Prostate gland (tissue), 2 donors: ENCODE data around the gene NUDT1.

ENCODE experiments used
- CTCF ChIP-seq, 4 experiments: fragments of 200-600 bp in 2 of 4; fragments of 450-650 bp in 2 of 4; sonication (generic) in 2 of 4; IDR thresholded peaks; 1 replicate in 3 of 4; 2 replicates in 1 of 4; pipeline ENCODE4 v1.5.1; 2016 to 2019; ENCODE audit warnings: antibody characterized with exemption in 4 of 4, mild to moderate bottlenecking in 2 of 4, moderate library complexity in 2 of 4
- POLR2A ChIP-seq: fragments of 450-650 bp; IDR thresholded peaks from one replicate; pipeline ENCODE4 v1.6.1; 2016; ENCODE audit warnings: antibody characterized with exemption, mild to moderate bottlenecking

- TF ChIP-seq POLR2A (no peak), CTCF (IDR thresholded peaks at IDR 0.05) (no peak)
Observed at GRCh38 chr7:2212906-2213305, 29.1 kb upstream of the NUDT1 start.
